Stimulated activated CD4-positive, alpha-beta T cell treated with anti-CD3 and anti-CD28 coated beads, TNF-alpha, amount 100 ng/mL, for 1 hour (primary cell): Measurements from ENCODE around the gene TNRC6A.

Experiments
- DNase-seq, 3 donors: peaks; one replicate each; pipeline ENCODE4 v3.0.0-alpha.2; 2020; ENCODE audit warnings: low read depth in 3 of 3, low spot score in 1 of 3

TNRC6A gene

GRCh38 chr16:24869033-24869432 lies 139.6 kb downstream of the TNRC6A start:
- DNase-seq, result no peak

GRCh38 chr16:24871891-24872290 lies 142.4 kb downstream of the TNRC6A start:
- no peak for DNase-seq

- DNase-seq, result no peak
These were observed 143.6 kb downstream of the TNRC6A start for GRCh38 chr16:24873028-24873427.

GRCh38 chr16:24875466-24875865 lies 146.0 kb downstream of the TNRC6A start:
- DNase-seq, result no peak
